Stimulated activated naive B cell treated with anti-CD40 and anti-IgM and Interleukin-4, amounts not matched to agents 10 μg/mL and 1 μg/mL and 100 μg/mL, for 72 hours (primary cell): ENCODE data around the gene BLM.
A peak's percentile ranks its signal among the peaks of the same experiment; 100 is the strongest.

Experiments used
- ATAC-seq, 2 donors: fragments of 150-1000 bp; cut with Tn5 transposase; replicated peaks; 2 replicates each; pipeline ENCODE4 v1.10.0; 2021; ENCODE audit warnings: moderate library complexity in 1 of 2
- DNase-seq: peaks from one replicate; pipeline ENCODE4 v3.0.0; 2021
- H3K27ac Mint-ChIP-seq: one replicate; pipeline ENCODE4 v1.8.0; 2022; ENCODE audit warnings: mild to moderate bottlenecking, mixed read lengths
- H3K27me3 Mint-ChIP-seq, 2 donors: one replicate each; pipeline ENCODE4 v1.8.0; 2022; ENCODE audit warnings: mixed read lengths in 2 of 2
- H3K36me3 Mint-ChIP-seq, 2 donors: one replicate each; pipeline ENCODE4 v1.8.0; 2022; ENCODE audit warnings: mixed read lengths in 2 of 2, mild to moderate bottlenecking in 1 of 2
- H3K4me1 Mint-ChIP-seq, 2 donors: one replicate each; pipeline ENCODE4 v1.8.0; 2022; ENCODE audit warnings: mixed read lengths in 2 of 2, mild to moderate bottlenecking in 1 of 2
- H3K4me3 Mint-ChIP-seq, 2 donors: one replicate each; pipeline ENCODE4 v1.8.0; 2022; ENCODE audit warnings: mild to moderate bottlenecking in 2 of 2, mixed read lengths in 2 of 2, moderate library complexity in 1 of 2
- H3K9me3 Mint-ChIP-seq, 2 donors: one replicate each; pipeline ENCODE4 v1.8.0; 2022; ENCODE audit warnings: mixed read lengths in 2 of 2, mild to moderate bottlenecking in 1 of 2

Gene BLM

GRCh38 chr15:90859234-90860131 is 142.3 kb downstream of the BLM start:
- no peaks in the 10 kb centered on the region for H3K9me3 Mint-ChIP-seq
- H3K27me3 Mint-ChIP-seq, result no peaks in the 10 kb centered on the region
- ATAC-seq, result no peak
- H3K27ac Mint-ChIP-seq, result peak overlapping the region; percentile 89
- peaks cover 35 to 56% of the 10 kb centered on the region in 2 donors for H3K4me1 Mint-ChIP-seq
- DNase-seq, result no peak
- no peak overlapping the region for H3K4me3 Mint-ChIP-seq
- H3K36me3 Mint-ChIP-seq, result no peaks in the 10 kb centered on the region

- Mint-ChIP-seq H3K36me3 (no peaks in the 10 kb centered on the region), H3K27me3 (no peaks in the 10 kb centered on the region), H3K4me3 (no peak overlapping the region), H3K4me1 (peaks cover 26 to 46% of the 10 kb centered on the region in 2 donors), H3K27ac (no peak overlapping the region), H3K9me3 (no peaks in the 10 kb centered on the region)
- ATAC-seq, result no peak
- DNase-seq, result no peak
Measured at GRCh38 chr15:90860450-90860849, 143.3 kb downstream of the BLM start.

GRCh38 chr15:90860942-90861675 is 144.0 kb downstream of the BLM start:
- H3K27ac Mint-ChIP-seq, result no peak overlapping the region
- DNase-seq (no peak), ATAC-seq (no peak)
- H3K4me1 Mint-ChIP-seq, result peaks cover 25 to 39% of the 10 kb centered on the region in 2 donors
- no peaks in the 10 kb centered on the region for H3K27me3 Mint-ChIP-seq
- H3K9me3 Mint-ChIP-seq, result no peaks in the 10 kb centered on the region
- H3K36me3 Mint-ChIP-seq, result no peaks in the 10 kb centered on the region
- no peak overlapping the region for H3K4me3 Mint-ChIP-seq

GRCh38 chr15:90862487-90862886 is 145.3 kb downstream of the BLM start:
- DNase-seq (no peak), ATAC-seq (no peak)
- no peak overlapping the region for H3K4me3 Mint-ChIP-seq
- H3K36me3 Mint-ChIP-seq, result no peaks in the 10 kb centered on the region
- H3K27me3 Mint-ChIP-seq, result no peaks in the 10 kb centered on the region
- H3K9me3 Mint-ChIP-seq, result no peaks in the 10 kb centered on the region
- H3K4me1 Mint-ChIP-seq, result peaks cover 15 to 26% of the 10 kb centered on the region in 2 donors
- no peak overlapping the region for H3K27ac Mint-ChIP-seq

- Mint-ChIP-seq H3K27me3 (no peaks in the 10 kb centered on the region), H3K9me3 (no peaks in the 10 kb centered on the region), H3K4me3 (no peak overlapping the region), H3K27ac (no peak overlapping the region), H3K4me1 (peaks cover 15 to 25% of the 10 kb centered on the region in 2 donors), H3K36me3 (no peaks in the 10 kb centered on the region)
- DNase-seq, result no peak
- no peak for ATAC-seq
Measured at GRCh38 chr15:90862964-90863778, 146.0 kb downstream of the BLM start.

GRCh38 chr15:90863987-90864386 is 146.8 kb downstream of the BLM start:
- ATAC-seq (peak; percentile 45 to 50), DNase-seq (no peak)
- no peak overlapping the region for H3K4me3 Mint-ChIP-seq
- H3K36me3 Mint-ChIP-seq, result no peaks in the 10 kb centered on the region
- peaks cover 20 to 33% of the 10 kb centered on the region in 2 donors for H3K4me1 Mint-ChIP-seq
- H3K9me3 Mint-ChIP-seq, result no peaks in the 10 kb centered on the region
- no peaks in the 10 kb centered on the region for H3K27me3 Mint-ChIP-seq
- H3K27ac Mint-ChIP-seq, result no peak overlapping the region

- H3K4me1 Mint-ChIP-seq, result peaks cover 22 to 36% of the 10 kb centered on the region in 2 donors
- H3K27ac Mint-ChIP-seq, result no peak overlapping the region
- H3K9me3 Mint-ChIP-seq, result no peaks in the 10 kb centered on the region
- H3K36me3 Mint-ChIP-seq, result no peaks in the 10 kb centered on the region
- H3K27me3 Mint-ChIP-seq, result no peaks in the 10 kb centered on the region
- no peak overlapping the region for H3K4me3 Mint-ChIP-seq
- ATAC-seq (no peak), DNase-seq (no peak)
Measured at GRCh38 chr15:90864507-90864906, 147.4 kb downstream of the BLM start.

- Mint-ChIP-seq H3K27ac (no peak overlapping the region), H3K4me1 (peaks cover 32 to 42% of the 10 kb centered on the region in 2 donors), H3K4me3 (no peak overlapping the region), H3K9me3 (no peaks in the 10 kb centered on the region), H3K36me3 (no peaks in the 10 kb centered on the region), H3K27me3 (no peaks in the 10 kb centered on the region)
- no peak for DNase-seq
- ATAC-seq, result no peak
Measured at GRCh38 chr15:90865702-90866101, 148.6 kb downstream of the BLM start.
